Measurements from ENCODE around the gene ULK4.

ULK4 gene

GRCh38 chr3:41963823-41964222 is 1.9 kb upstream of the ULK4 start:
- DNase-seq (ENCODE audit: insufficient read length, low spot score) (no peak), FAIRE-seq (no peak)
- TF ChIP-seq PAX5 (IDR thresholded peaks at IDR 0.05; ENCODE audit: insufficient read depth, low read length, severe bottlenecking) = no peak
- TF ChIP-seq SPI1 (IDR thresholded peaks at IDR 0.05; ENCODE audit: low read depth, low read length) = no peak
- TF ChIP-seq TAF1 (IDR thresholded peaks at IDR 0.05; ENCODE audit: low read depth, low read length) = no peak
- no peak for TF ChIP-seq POU2F2 (IDR thresholded peaks at IDR 0.05; ENCODE audit: low read depth, low read length)
- TF ChIP-seq POLR2A (IDR thresholded peaks at IDR 0.05; ENCODE audit: low read depth, low read length) = no peak
- TF ChIP-seq POLR2AphosphoS5 (IDR thresholded peaks at IDR 0.05; ENCODE audit: low read depth, low read length) = no peak

DNA sequence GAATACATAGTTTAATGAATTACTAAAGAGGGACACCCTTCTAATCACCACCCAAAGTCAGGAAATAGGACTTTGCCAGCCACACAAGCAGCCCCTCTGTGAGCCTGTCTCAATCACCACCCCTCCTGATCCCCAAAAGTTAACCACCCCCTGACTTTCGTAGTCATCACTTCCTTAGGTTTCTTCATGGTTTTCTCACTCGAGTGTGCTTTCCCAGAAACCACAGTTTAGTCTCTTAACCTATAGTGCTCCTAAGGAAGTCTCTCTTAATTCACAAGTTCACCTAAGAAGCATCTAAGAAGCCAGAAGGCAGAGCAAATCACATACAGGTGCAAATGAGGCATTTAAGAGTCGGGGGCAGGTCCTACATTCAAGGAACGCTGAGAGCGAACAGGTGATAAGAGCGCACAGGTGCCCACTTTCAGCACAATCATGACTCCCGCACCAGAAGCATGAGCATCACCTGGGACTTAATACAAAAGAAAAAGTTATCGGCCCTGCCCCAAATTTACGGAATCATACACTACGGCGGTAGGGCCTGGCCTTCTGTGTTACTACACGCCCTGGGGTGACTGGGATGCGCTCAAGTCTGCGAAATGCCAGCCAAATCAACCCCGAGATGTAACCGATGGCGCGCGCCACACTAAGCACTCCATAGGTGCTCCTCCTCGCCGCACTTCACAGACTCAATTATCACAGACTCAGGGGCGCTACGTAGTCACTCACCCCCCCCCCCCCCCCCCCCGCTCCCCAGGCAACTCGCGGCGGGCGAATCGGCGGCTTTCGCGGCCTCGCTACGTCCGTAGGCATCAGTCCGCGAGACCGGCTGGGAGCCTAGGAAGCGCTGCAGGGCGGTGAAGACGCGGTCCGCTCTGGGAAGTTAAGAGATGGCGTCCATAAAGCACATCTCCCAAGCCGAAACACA is 815 bp downstream of the ULK4 start:
- DNase-seq (ENCODE audit: insufficient read length, low spot score) (peak; percentile 23), FAIRE-seq (peak; percentile 75)
- 0 out of 2 replicates have a peak, but pooled peaks have one; percentile 19 for TF ChIP-seq TAF1 (IDR thresholded peaks at IDR 0.05; ENCODE audit: low read depth, low read length)
- no peak for TF ChIP-seq POU2F2 (IDR thresholded peaks at IDR 0.05; ENCODE audit: low read depth, low read length)

DNA sequence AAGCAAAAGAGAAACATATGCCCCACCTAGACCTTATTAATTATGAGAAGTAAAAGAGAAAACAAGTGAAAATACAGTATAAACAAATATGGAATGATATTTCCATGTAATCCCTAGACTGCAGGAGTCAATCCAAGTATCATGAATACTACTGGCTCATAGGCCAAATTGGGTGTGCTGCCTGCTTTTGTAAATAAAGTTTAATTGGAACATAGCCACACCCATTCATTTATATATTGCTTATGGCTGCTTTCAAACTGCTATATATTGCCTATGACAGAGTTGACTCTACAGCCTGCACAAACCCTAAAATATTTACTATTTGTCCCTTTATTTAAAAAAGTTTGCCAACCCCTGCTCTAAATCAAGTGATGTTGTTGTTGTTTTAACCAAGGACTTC is 5.3 kb downstream of the ULK4 start:
- FAIRE-seq (no peak), DNase-seq (ENCODE audit: insufficient read length, low spot score) (no peak)
- TF ChIP-seq POLR2A (IDR thresholded peaks at IDR 0.05; ENCODE audit: low read depth, low read length) = no peak
- TF ChIP-seq SPI1 (IDR thresholded peaks at IDR 0.05; ENCODE audit: low read depth, low read length) = no peak
- TF ChIP-seq PAX5 (IDR thresholded peaks at IDR 0.05; ENCODE audit: insufficient read depth, low read length, severe bottlenecking) = no peak
- no peak for TF ChIP-seq POLR2AphosphoS5 (IDR thresholded peaks at IDR 0.05; ENCODE audit: low read depth, low read length)
- no peak for TF ChIP-seq POU2F2 (IDR thresholded peaks at IDR 0.05; ENCODE audit: low read depth, low read length)
- no peak for TF ChIP-seq TAF1 (IDR thresholded peaks at IDR 0.05; ENCODE audit: low read depth, low read length)

DNA sequence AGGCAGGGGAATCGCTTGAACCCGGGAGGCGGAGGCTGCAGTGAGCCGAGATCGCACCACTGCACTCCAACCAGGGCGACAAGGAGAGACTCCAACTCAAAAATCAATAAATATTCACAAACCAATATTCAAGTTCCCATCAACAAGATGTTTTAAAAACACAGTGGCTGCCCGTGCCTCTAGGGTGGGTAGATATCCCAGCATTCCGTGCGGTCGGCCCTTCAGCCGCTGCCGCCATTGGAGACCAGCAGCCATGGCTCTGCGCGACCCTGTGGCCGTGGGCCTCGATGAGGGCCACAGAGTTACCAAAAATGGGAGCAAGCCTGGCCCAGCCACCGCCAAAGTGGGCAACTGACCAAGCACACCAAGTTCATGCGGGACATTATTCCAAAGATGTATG is 6.7 kb downstream of the ULK4 start:
- DNase-seq (ENCODE audit: insufficient read length, low spot score) = no peak
- no peak for FAIRE-seq
- no peak for TF ChIP-seq POLR2AphosphoS5 (IDR thresholded peaks at IDR 0.05; ENCODE audit: low read depth, low read length)
- TF ChIP-seq TAF1 (IDR thresholded peaks at IDR 0.05; ENCODE audit: low read depth, low read length) = no peak
- TF ChIP-seq POU2F2 (IDR thresholded peaks at IDR 0.05; ENCODE audit: low read depth, low read length) = no peak
- TF ChIP-seq PAX5 (IDR thresholded peaks at IDR 0.05; ENCODE audit: insufficient read depth, low read length, severe bottlenecking) = no peak
- TF ChIP-seq SPI1 (IDR thresholded peaks at IDR 0.05; ENCODE audit: low read depth, low read length) = no peak
- no peak for TF ChIP-seq POLR2A (IDR thresholded peaks at IDR 0.05; ENCODE audit: low read depth, low read length)

GRCh38 chr3:41943311-41943843 is 18.5 kb downstream of the ULK4 start:
- DNase-seq (ENCODE audit: insufficient read length, low spot score) = no peak
- no peak for FAIRE-seq
- TF ChIP-seq SPI1 (IDR thresholded peaks at IDR 0.05; ENCODE audit: low read depth, low read length) (no peak), TAF1 (IDR thresholded peaks at IDR 0.05; ENCODE audit: low read depth, low read length) (no peak), PAX5 (IDR thresholded peaks at IDR 0.05; ENCODE audit: insufficient read depth, low read length, severe bottlenecking) (no peak), POU2F2 (IDR thresholded peaks at IDR 0.05; ENCODE audit: low read depth, low read length) (no peak), POLR2A (IDR thresholded peaks at IDR 0.05; ENCODE audit: low read depth, low read length) (no peak), POLR2AphosphoS5 (IDR thresholded peaks at IDR 0.05; ENCODE audit: low read depth, low read length) (no peak)

GRCh38 chr3:41940393-41940792 is 21.5 kb downstream of the ULK4 start:
- TF ChIP-seq TAF1 (IDR thresholded peaks at IDR 0.05; ENCODE audit: low read depth, low read length) = no peak
- TF ChIP-seq POU2F2 (IDR thresholded peaks at IDR 0.05; ENCODE audit: low read depth, low read length) = no peak
- no peak for TF ChIP-seq POLR2A (IDR thresholded peaks at IDR 0.05; ENCODE audit: low read depth, low read length)
- no peak for TF ChIP-seq POLR2AphosphoS5 (IDR thresholded peaks at IDR 0.05; ENCODE audit: low read depth, low read length)
- no peak for TF ChIP-seq SPI1 (IDR thresholded peaks at IDR 0.05; ENCODE audit: low read depth, low read length)
- no peak for TF ChIP-seq PAX5 (IDR thresholded peaks at IDR 0.05; ENCODE audit: insufficient read depth, low read length, severe bottlenecking)
- FAIRE-seq (no peak), DNase-seq (ENCODE audit: insufficient read length, low spot score) (no peak)

DNA sequence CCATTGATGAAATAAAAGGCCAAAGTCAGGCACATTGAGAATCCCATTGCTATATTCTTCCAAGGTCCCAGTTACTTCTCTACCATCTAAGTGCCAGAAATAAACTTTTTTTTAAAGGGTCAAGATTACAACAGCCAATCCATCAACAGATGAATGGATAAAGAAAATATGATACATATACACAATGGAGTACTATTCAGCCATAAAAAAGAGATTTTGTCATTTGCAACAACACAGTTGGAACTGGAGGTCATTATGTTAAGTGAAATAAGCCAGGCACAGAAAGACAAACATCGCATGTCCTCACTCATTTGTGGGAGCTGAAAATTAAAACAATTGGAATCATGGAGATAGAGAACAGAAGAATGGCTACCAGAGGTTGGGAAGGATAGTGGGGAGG is 25.5 kb downstream of the ULK4 start:
- no peak for FAIRE-seq
- TF ChIP-seq SPI1 (IDR thresholded peaks at IDR 0.05; ENCODE audit: low read depth, low read length) = no peak
- TF ChIP-seq TAF1 (IDR thresholded peaks at IDR 0.05; ENCODE audit: low read depth, low read length) = no peak
- TF ChIP-seq POLR2A (IDR thresholded peaks at IDR 0.05; ENCODE audit: low read depth, low read length) = no peak
- no peak for TF ChIP-seq POLR2AphosphoS5 (IDR thresholded peaks at IDR 0.05; ENCODE audit: low read depth, low read length)
- TF ChIP-seq PAX5 (IDR thresholded peaks at IDR 0.05; ENCODE audit: insufficient read depth, low read length, severe bottlenecking) = no peak
- TF ChIP-seq POU2F2 (IDR thresholded peaks at IDR 0.05; ENCODE audit: low read depth, low read length) = no peak
- DNase-seq (ENCODE audit: insufficient read length, low spot score) = no peak

DNA sequence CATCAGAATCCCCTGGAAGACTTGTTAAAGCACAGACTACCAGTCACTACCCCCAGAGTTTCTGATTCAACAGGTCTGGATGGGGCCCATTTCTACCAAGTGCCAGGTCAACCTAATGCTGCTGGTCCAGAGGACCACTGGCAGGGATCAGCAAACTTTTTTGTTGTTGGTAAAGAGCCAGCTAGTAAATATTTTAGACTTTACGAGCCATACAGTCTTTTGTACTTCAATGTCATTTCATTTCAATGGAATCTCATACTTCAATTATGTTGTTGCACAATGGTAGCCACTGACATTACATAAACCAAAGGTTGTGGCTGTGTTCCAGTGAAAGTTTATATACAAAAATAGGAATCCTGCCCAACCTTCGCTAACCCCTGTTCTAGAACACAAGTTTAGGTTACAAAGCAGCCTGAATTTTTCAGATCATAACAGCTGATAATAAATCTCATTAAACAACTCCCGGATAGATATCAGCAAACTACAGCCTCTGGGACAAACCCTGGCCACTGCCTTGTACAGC is 28.7 kb downstream of the ULK4 start:
- FAIRE-seq (no peak), DNase-seq (ENCODE audit: insufficient read length, low spot score) (no peak)
- no peak for TF ChIP-seq PAX5 (IDR thresholded peaks at IDR 0.05; ENCODE audit: insufficient read depth, low read length, severe bottlenecking)

- DNase-seq (ENCODE audit: insufficient read length, low spot score) = no peak
- FAIRE-seq = no peak
- TF ChIP-seq POLR2A (IDR thresholded peaks at IDR 0.05; ENCODE audit: low read depth, low read length) = no peak
- TF ChIP-seq POU2F2 (IDR thresholded peaks at IDR 0.05; ENCODE audit: low read depth, low read length) = no peak
- no peak for TF ChIP-seq TAF1 (IDR thresholded peaks at IDR 0.05; ENCODE audit: low read depth, low read length)
- no peak for TF ChIP-seq SPI1 (IDR thresholded peaks at IDR 0.05; ENCODE audit: low read depth, low read length)
- TF ChIP-seq POLR2AphosphoS5 (IDR thresholded peaks at IDR 0.05; ENCODE audit: low read depth, low read length) = no peak
- TF ChIP-seq PAX5 (IDR thresholded peaks at IDR 0.05; ENCODE audit: insufficient read depth, low read length, severe bottlenecking) = no peak
These were observed 29.4 kb downstream of the ULK4 start for GRCh38 chr3:41932464-41932863.

Data from GM12891 (cell line).